WERI-Rb-1 (cell line): ENCODE measurements around the gene TMEM132E.
A peak's percentile ranks its signal among the peaks of the same experiment; 100 is the strongest.

ENCODE experiments used
- DNase-seq: peaks from one replicate; pipeline ENCODE4 v3.0.0-alpha.2; 2020
- H3K27ac ChIP-seq: fragments of 250-450 bp; sonication (Bioruptor Pico); 2 replicates; pipeline ENCODE4 v1.5.1; 2020; ENCODE audit warnings: mild to moderate bottlenecking, moderate library complexity
- H3K27me3 ChIP-seq: fragments of 250-450 bp; sonication (Bioruptor Pico); 2 replicates; pipeline ENCODE4 v1.5.1; 2021; ENCODE audit warnings: mild to moderate bottlenecking, low read depth, moderate library complexity; ENCODE audit not compliant: insufficient read depth, severe bottlenecking
- H3K36me3 ChIP-seq: fragments of 250-450 bp; sonication (Bioruptor Pico); 2 replicates; pipeline ENCODE4 v1.5.1; 2020; ENCODE audit warnings: mild to moderate bottlenecking, moderate library complexity
- H3K4me3 ChIP-seq: 2 replicates; pipeline ENCODE4 v1.5.1; 2011; ENCODE audit warnings: low read depth, mild to moderate bottlenecking, control low read depth, low read length
- H3K9me3 ChIP-seq: fragments of 250-450 bp; sonication (Bioruptor Pico); 2 replicates; pipeline ENCODE4 v1.5.1; 2021; ENCODE audit warnings: mild to moderate bottlenecking, moderate library complexity; ENCODE audit not compliant: severe bottlenecking
- TF ChIP-seq, protein P1 (sequence below): IDR thresholded peaks from 2 replicates; pipeline ENCODE4 v1.5.1; 2011; ENCODE audit warnings: low read depth, mild to moderate bottlenecking, control low read depth, inconsistent platforms, low read length

TMEM132E gene

DNA sequence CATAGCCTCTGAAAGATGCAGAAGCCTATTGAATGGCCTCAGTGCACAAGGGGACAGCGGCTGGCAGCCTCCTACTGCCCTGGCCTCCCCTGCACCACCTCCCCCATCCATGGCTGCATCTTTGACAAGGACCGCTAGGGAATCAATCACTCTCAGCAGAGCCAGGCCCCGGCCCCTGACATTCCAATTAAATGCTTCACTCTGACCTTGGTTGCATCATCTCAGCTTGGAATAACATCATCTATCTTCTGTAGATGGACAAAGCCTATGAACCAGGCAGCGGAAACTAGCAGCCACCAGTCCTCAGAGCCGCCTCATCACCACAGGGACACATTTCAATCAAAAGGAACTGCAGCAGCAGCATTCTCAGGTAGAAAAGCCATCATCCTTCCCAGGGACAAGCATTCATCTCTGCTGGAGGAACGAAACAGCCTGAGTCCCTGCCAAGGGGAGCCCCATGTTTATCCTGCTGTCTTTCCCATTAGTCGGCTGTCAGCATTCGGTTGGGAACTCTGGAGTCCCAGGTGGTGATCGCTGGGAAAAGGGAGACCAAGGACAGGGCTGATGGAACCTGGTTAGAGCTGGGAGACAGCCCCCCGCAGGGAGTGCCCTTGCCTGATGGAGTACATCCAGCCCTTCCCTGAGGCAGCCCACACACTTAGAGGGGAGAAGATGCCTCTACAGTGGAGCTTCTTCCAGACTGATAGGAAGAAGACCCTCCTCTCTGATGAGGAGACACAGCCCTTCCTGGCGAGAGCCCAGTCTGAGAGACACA, 11.5 kb upstream of the TMEM132E start:
- DNase-seq: peak; percentile 84
- Histone ChIP-seq H3K27me3 (no peaks in the 10 kb centered on the region), H3K4me3 (no peak overlapping the region; the same call in 1 of the 2 replicates), H3K27ac (peak overlapping the region; percentile 53), H3K9me3 (no peaks in the 10 kb centered on the region), H3K36me3 (no peaks in the 10 kb centered on the region)
- TF ChIP-seq, protein P1, sequence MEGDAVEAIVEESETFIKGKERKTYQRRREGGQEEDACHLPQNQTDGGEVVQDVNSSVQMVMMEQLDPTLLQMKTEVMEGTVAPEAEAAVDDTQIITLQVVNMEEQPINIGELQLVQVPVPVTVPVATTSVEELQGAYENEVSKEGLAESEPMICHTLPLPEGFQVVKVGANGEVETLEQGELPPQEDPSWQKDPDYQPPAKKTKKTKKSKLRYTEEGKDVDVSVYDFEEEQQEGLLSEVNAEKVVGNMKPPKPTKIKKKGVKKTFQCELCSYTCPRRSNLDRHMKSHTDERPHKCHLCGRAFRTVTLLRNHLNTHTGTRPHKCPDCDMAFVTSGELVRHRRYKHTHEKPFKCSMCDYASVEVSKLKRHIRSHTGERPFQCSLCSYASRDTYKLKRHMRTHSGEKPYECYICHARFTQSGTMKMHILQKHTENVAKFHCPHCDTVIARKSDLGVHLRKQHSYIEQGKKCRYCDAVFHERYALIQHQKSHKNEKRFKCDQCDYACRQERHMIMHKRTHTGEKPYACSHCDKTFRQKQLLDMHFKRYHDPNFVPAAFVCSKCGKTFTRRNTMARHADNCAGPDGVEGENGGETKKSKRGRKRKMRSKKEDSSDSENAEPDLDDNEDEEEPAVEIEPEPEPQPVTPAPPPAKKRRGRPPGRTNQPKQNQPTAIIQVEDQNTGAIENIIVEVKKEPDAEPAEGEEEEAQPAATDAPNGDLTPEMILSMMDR: no peak

DNA sequence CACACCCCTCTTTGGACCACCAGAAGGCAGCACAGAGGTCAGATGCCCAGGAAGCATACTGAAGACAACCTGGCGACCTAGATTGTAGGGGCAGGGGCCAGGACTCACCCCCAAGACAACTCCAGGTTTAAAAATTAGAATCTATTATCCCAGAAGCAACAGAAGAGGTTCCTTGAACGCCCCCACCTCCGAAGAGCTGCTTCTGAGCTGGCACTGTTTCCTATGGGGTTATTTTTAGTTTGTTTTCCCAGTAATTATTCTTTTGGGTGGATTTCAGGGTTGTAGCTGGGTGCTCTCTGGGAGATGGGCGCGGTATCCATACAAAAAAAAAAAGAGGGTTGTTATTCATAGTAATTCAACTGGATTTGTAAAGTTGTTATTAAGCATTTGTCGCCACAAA, 10.4 kb upstream of the TMEM132E start:
- no peaks in the 10 kb centered on the region for H3K9me3 ChIP-seq
- no peak overlapping the region for H3K4me3 ChIP-seq
- DNase-seq: no peak
- TF ChIP-seq, protein P1: no peak
- no peaks in the 10 kb centered on the region for H3K36me3 ChIP-seq
- no peaks in the 10 kb centered on the region for H3K27me3 ChIP-seq
- H3K27ac ChIP-seq: no peak overlapping the region

DNA sequence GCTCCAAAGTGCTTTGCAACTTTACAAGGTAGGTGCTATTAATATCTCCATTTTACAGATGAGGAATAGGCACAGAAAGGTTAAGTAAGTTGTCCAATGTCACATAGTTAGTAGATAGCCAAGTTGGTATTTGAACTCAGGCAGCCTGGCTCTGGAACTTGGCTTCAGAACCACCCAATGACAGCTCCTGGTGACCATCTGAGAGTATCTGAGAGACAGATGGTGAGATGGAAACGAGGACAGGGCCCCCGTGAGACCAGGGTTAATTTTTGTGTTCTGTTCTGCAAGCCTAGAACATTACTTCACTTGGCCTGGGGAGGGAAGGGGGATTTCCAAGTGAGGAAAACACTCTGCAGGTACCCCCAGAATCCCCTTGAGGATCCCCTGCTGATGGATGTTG, 9.8 kb upstream of the TMEM132E start:
- no peaks in the 10 kb centered on the region for H3K36me3 ChIP-seq
- no peak for DNase-seq
- H3K27ac ChIP-seq: no peak overlapping the region
- no peak overlapping the region for H3K4me3 ChIP-seq
- H3K9me3 ChIP-seq: no peaks in the 10 kb centered on the region
- TF ChIP-seq, protein P1: no peak
- H3K27me3 ChIP-seq: no peaks in the 10 kb centered on the region

DNA sequence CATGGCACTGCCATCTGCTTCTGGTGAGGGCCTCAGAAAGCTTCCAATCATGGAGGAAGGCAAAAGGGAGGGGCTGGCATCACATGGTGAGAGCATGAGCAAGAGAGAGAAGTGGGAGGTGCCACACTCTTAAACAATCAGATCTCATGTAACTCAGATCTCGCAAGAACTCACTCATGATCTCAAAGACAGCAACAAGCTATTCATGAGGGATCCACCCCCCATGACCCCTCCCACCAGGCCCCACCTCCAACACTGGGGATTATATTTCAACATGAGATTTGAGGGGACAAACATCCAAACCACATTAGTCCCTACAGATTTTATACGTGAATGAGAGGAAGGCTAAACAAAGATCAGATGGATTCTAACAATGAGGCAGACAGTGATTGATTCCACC, 8.9 kb upstream of the TMEM132E start:
- Histone ChIP-seq H3K27me3 (no peaks in the 10 kb centered on the region), H3K27ac (0 out of 2 replicates have a peak overlapping the region, but pooled peaks have one; percentile 13), H3K4me3 (no peak overlapping the region), H3K9me3 (peaks cover 1% of the 10 kb centered on the region), H3K36me3 (no peaks in the 10 kb centered on the region)
- DNase-seq: no peak
- TF ChIP-seq, protein P1: no peak

DNA sequence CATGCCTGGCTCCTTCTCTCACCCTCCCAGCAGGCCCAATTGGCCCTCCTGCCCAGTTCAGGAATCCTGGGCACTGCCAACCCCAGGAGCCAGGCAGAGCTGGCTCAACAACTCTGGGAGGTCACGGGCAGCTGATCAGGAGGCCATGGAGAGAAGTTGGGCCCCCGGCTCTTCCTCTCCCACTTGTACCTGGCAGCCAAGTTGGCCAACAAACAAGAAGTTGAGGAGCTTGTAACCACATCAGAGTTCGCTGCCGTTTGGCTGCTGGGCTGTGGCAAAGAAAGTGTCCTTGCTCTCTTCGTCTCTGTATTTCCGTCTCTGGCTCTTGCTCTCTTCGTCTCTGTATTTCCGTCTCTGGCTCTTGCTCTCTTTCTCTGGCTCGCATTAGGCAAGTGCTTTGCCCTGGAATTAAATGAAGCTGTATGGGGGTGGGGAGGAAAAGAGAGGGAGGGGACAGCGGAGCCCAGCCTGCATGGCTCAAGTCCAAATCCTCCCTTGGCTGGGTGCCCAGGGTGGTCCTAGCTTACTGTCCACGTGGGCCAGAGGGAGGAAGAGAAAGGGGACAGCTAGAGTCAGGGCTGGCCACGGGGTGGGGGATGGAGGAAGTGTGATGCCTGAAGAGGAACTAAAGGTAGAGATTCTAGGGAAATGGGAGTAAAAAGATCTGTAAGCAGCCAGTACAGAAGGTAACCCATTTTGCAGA, 7.8 kb upstream of the TMEM132E start:
- peak; percentile 49 for DNase-seq
- Histone ChIP-seq H3K9me3 (peaks cover 7% of the 10 kb centered on the region), H3K4me3 (no peak overlapping the region), H3K27ac (no peak overlapping the region), H3K36me3 (no peaks in the 10 kb centered on the region), H3K27me3 (peaks cover 7% of the 10 kb centered on the region)
- TF ChIP-seq, protein P1: no peak
